ENCODE results near the gene NKX1-2. TPM values are rescaled to one million over a fixed set of nuclear protein-coding genes. Genes with fewer than 3 reads are reported as not detected.

NKX1-2 gene
- total RNA-seq, 1 donor from 2014 or later = not detected

DNA sequence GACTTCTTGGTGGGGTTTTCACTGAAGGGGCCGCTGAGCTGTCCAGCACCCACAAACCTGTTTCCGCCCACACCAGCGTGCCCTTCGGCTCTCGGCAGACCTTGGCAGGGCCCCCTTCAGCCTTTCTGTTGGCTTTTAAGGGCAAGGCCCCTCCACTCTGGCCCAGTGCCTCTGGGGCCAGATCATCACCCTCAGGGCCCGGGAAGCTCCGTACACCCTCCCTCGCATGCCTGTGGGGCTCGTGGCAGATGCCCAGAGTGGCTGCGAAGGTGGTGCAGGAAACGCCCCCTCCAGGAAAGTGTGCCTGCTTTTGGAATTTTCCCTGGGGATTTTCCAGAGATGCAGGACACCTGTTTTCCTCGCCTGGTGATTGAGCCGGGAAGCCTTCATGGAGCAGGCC lies 18.8 kb upstream of the NKX1-2 start:
- no peaks in the 10 kb centered on the region for H3K27me3 Mint-ChIP-seq (ENCODE audit: low read depth)
- H3K36me3 Mint-ChIP-seq = no peaks in the 10 kb centered on the region
- H3K4me3 Mint-ChIP-seq = no peak overlapping the region
- DNase-seq (ENCODE audit: low spot score in 2 of 2, unreplicated experiment in 2 of 2) = no peak
- TF ChIP-seq, protein P1, sequence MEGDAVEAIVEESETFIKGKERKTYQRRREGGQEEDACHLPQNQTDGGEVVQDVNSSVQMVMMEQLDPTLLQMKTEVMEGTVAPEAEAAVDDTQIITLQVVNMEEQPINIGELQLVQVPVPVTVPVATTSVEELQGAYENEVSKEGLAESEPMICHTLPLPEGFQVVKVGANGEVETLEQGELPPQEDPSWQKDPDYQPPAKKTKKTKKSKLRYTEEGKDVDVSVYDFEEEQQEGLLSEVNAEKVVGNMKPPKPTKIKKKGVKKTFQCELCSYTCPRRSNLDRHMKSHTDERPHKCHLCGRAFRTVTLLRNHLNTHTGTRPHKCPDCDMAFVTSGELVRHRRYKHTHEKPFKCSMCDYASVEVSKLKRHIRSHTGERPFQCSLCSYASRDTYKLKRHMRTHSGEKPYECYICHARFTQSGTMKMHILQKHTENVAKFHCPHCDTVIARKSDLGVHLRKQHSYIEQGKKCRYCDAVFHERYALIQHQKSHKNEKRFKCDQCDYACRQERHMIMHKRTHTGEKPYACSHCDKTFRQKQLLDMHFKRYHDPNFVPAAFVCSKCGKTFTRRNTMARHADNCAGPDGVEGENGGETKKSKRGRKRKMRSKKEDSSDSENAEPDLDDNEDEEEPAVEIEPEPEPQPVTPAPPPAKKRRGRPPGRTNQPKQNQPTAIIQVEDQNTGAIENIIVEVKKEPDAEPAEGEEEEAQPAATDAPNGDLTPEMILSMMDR (IDR thresholded peaks at IDR 0.05; ENCODE audit: unreplicated experiment) = no peak
- no peaks in the 10 kb centered on the region for H3K9me3 Mint-ChIP-seq
- H3K4me1 Mint-ChIP-seq = no peaks in the 10 kb centered on the region
- no peak overlapping the region for H3K27ac Mint-ChIP-seq

DNA sequence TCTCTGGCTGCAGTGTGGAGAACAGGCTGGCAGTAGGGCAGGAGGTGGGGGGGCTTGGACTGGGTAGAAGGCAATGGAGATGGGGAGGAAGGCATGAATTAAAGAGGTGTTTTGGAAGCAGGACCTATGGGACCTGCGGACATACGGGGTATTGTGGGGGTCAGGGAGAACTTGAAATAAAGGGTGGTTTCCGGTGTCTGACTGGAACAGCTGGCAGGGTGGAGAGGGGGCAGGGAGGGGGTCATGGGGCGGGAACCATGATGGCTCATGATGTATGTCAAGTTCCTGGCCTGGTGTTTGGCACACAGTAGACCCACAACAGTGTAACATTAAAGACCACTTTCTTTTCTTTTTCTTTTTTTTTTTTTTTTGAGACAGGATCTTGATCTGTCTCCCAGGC lies 17.3 kb upstream of the NKX1-2 start:
- H3K27ac Mint-ChIP-seq = no peak overlapping the region
- no peaks in the 10 kb centered on the region for H3K9me3 Mint-ChIP-seq
- no peaks in the 10 kb centered on the region for H3K36me3 Mint-ChIP-seq
- TF ChIP-seq, protein P1 (IDR thresholded peaks at IDR 0.05; ENCODE audit: unreplicated experiment) = no peak
- H3K4me1 Mint-ChIP-seq = no peaks in the 10 kb centered on the region
- no peak for DNase-seq (ENCODE audit: low spot score in 2 of 2, unreplicated experiment in 2 of 2)
- H3K4me3 Mint-ChIP-seq = no peak overlapping the region
- H3K27me3 Mint-ChIP-seq (ENCODE audit: low read depth) = no peaks in the 10 kb centered on the region

DNA sequence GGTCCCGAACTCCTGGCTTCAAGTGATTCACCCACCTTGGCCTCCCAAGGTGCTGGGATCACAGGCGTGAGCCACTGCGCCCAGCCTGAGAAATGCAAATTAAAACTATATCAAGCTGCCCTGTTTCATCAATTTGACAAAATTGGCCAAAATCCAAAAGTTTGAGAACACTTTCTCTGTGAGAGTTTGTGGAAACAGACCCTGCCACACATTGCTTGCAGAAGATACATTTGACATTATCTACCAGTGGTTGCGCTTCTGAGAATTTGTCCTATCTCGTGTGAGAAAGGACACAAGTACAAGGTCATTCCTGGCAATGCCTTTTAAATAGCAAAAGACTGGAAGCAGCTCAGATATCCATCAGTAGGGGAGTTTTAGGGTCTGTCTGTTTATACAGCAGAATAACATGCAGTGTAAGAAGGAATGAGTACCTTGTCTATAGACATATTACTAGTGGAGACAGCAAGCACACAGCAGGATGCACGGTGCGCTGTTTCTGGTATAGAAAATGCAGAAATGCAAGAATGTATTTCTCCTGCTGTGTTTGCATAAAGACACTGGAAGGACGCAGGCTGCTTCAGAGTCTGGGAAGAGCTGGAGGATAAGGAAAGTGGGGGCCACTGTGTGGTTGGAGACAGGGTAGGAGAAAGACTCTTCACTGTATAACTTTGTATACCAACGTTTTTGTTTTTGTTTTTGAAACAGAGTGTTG lies 16.1 kb upstream of the NKX1-2 start:
- no peak overlapping the region for H3K27ac Mint-ChIP-seq
- H3K4me3 Mint-ChIP-seq = no peak overlapping the region

DNA sequence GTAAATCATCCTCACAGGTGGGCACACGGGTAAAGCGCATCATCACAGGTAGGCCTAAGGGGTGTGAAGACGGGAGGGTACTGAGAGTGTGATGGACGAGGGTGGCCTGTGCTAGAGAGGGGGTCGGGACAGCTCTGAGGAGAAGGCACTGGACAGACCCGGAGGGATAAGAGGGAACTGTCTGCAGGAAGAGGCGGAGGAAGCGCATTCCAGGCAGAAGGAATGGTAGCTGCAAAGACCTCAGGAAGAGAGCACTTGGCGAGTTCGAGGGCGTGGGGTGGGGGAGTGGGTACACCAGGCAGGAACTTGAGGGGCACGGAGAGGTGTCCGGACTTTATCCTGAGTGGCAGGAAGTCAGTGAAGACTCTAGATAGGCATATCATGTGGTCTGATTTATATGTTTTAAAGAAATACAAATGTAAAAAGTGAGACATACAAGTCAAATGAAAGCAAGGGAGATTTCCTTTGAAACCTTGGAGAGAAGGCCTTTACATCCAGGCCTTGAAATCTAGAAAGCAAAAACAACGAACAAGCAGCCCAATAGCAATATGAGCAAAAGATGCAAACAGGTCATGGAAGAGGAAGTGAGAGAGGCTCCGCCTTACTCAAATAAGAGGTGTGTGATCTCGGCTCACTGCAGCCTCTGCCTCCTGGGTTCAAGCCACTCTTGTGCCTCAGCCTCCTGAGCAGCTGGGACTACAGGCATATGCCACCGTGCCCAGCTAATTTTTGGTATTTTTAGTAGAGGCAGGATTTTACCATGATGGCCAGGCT lies 15.4 kb upstream of the NKX1-2 start:
- Mint-ChIP-seq H3K27me3 (ENCODE audit: low read depth) (peaks cover 2% of the 10 kb centered on the region), H3K9me3 (no peaks in the 10 kb centered on the region), H3K4me1 (peaks cover 2% of the 10 kb centered on the region), H3K4me3 (no peak overlapping the region), H3K36me3 (no peaks in the 10 kb centered on the region), H3K27ac (no peak overlapping the region)
- DNase-seq (ENCODE audit: low spot score in 2 of 2, unreplicated experiment in 2 of 2) = no peak
- TF ChIP-seq, protein P1 (IDR thresholded peaks at IDR 0.05; ENCODE audit: unreplicated experiment) = no peak

More for the DNA sequence above, 16.1 kb upstream of the NKX1-2 start:
- H3K4me1 Mint-ChIP-seq = peaks cover 2% of the 10 kb centered on the region
- no peak for DNase-seq (ENCODE audit: low spot score in 2 of 2, unreplicated experiment in 2 of 2)
- no peaks in the 10 kb centered on the region for H3K9me3 Mint-ChIP-seq
- TF ChIP-seq, protein P1 (IDR thresholded peaks at IDR 0.05; ENCODE audit: unreplicated experiment) = no peak
- no peaks in the 10 kb centered on the region for H3K36me3 Mint-ChIP-seq
- no peaks in the 10 kb centered on the region for H3K27me3 Mint-ChIP-seq (ENCODE audit: low read depth)

DNA sequence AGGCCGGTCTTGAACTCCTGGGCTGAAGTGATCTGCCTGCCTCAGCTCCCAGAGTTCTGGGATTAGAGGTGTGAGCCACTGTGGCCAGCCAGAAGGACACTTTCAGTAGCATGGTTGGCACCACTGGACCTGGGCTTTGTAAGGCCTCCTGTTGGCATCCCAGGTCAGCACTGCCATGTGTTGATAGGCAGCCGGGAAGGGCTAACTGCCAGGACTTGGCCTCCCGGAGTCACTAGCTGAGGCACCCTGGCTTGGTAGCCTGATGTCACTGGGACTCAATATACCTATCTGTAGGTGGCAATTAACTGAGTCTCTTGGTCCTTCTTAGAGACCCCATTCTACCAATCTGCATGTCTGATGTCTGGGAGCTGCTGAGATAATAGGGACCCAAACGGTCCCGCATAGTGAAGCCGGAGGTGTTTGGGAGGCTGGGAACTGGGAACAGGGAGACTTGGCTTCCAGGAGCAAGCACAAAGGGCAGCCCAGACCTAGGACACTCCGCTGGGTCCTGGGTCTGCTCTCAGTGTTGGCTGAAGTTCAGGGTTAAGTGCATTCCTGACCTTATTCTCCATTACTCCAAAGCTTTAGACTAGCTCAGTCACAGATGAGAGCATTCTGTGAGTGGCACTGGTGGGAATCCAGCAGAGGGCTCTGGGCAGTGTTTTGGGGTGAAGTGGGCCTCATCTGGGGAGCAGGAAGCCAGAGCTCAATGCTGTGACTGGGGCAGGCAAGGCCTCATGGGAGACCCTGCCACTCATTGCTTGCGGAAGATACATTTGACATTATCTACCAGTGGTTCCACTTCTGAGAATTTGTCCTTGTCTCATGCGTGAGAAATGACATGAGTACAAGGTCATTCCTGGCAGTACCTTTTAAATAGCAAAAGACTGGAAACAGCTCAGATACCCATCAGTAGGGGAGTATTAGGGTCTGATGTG lies 14.5 kb upstream of the NKX1-2 start:
- Mint-ChIP-seq H3K36me3 (no peaks in the 10 kb centered on the region), H3K4me3 (no peak overlapping the region), H3K27ac (no peak overlapping the region), H3K27me3 (ENCODE audit: low read depth) (peaks cover 2% of the 10 kb centered on the region), H3K4me1 (peaks cover 2% of the 10 kb centered on the region), H3K9me3 (peaks cover 5% of the 10 kb centered on the region)
- DNase-seq (ENCODE audit: low spot score in 2 of 2, unreplicated experiment in 2 of 2) = no peak
- TF ChIP-seq, protein P1 (IDR thresholded peaks at IDR 0.05; ENCODE audit: unreplicated experiment) = no peak

Data from mesothelial cell of epicardium (in vitro differentiated cells).